Measurements from ENCODE around the gene SLC35E3.
"Not testable (repeated sequence)": the region's sequence is repeated elsewhere in the genome, so short reads cannot be mapped to it uniquely, and the experiment has no call there.

The SLC35E3 gene

DNA sequence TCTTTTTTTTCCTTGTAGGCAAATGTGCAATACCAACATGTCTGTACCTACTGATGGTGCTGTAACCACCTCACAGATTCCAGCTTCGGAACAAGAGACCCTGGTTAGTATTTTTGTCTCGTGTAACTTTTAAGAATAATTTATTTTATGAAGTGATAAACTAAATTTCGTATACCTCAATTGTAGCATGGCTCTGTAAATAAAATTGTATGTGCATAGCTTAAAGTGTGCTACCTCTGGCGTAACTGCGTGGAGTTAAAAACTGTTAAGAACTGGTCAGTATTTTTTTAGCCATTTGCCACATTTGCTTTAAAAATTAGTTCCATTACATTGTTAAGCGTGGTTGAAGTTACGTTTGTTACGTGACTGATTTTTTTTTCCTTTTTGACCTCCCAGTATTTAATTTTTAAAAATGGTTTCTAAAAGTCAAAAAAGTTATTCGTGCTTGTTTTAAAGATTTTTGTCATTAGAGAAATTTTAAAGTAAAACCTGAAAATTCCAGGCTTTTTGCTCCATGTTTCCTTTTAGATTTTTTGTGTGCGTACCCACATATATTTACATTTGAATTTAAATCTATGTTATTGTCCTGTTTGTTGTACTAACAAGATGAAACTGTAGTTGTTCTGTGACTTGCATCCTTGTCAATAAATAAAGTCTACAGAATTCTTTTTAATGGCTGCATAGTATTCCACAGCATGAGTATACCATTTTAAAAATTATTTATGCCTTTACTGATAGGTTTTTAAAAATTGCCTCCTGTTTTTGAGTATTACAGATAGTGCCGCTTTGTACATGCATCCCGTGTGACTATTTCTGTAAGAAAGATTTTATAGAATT lies 63.4 kb downstream of the SLC35E3 start:
- Mint-ChIP-seq H3K36me3 (peaks cover 8% of the 10 kb centered on the region), H3K4me1 (ENCODE audit: low read depth) (peaks cover 43% of the 10 kb centered on the region), H3K27me3 (no peaks in the 10 kb centered on the region)

DNA sequence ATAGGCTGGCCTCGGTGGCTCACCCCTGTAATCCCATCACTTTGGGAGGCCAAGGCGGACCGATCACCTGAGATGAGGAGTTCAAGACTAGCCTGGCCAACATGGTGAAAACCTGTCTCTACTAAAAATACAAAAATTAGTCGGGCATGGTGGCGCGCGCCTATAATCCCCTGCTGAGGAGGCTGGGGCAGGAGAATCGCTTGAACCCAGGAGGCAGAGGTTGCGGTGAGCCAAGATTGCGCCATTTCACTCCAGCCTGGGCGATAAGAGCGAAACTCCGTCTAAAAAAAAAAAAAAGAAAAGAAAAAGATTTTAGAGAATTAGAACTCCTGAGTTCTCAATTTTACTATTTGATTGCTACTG lies 64.0 kb downstream of the SLC35E3 start:
- peak overlapping the region; percentile 97 for H3K27ac Mint-ChIP-seq
- H3K4me1 Mint-ChIP-seq (ENCODE audit: low read depth) = peaks cover 49% of the 10 kb centered on the region
- H3K9me3 Mint-ChIP-seq (ENCODE audit: low read depth); H3K27me3 Mint-ChIP-seq; H3K36me3 Mint-ChIP-seq: not testable (repeated sequence)
- peak overlapping the region; percentile 98 for H3K4me3 Mint-ChIP-seq

More for the DNA sequence above, 63.4 kb downstream of the SLC35E3 start:
- H3K27ac Mint-ChIP-seq = peak overlapping the region; percentile 97
- peak overlapping the region; percentile 98 for H3K4me3 Mint-ChIP-seq
- H3K9me3 Mint-ChIP-seq (ENCODE audit: low read depth) = no peaks in the 10 kb centered on the region

DNA sequence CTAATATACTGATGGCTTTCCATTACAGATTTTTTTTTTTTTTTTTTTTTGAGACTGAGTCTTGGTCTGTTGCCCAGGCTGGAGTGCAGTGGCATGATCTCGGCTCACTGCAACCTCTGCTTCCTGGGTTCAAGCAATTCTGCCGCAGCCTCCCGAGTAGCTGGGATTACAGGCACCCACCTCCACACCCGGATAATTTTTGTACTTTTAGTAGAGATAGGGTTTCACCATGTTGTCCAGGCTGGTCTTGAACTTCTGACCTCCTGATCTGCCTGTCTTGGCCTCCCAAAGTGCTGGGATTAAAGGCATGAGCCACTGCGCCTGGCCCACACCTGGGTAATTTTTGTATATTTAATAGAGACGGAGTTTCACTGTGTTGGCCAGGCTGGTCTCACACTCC lies 65.6 kb downstream of the SLC35E3 start:
- Mint-ChIP-seq H3K4me1 (ENCODE audit: low read depth) (peaks cover 58% of the 10 kb centered on the region), H3K27ac (peak overlapping the region; percentile 61)
- H3K9me3 Mint-ChIP-seq (ENCODE audit: low read depth) = not testable (repeated sequence)

DNA sequence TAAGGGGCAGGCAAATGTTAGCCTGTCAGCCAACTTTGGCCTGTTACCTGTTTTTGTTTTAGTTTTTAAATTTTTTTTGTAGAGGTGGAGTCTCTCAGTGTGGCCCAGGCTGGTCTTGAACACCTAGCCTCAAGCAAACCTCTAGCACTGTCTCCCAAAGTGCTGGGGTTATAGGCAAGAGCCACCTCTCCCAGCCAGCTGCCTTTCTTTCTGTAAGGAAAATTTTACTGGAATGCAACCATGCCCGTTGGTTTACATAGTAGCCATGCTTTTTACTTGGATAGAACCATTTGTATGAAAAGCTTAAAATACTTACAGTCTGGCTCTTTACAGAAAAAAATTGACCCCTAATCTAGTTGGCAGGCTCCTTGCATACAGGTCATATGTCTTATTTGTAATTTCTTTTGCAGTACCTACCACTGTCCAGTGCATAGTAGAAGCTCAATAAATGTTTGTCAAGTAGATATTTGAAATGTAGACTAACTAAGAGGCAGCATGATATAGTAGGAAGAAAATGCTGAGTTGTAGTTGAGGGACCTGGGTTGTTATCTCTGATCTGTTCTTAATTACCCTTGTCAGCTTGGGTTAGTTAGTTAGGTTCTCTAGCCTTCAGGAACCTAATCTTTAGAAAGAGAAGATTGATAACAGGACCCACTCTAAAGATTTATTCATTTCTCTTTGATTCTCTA lies 66.7 kb downstream of the SLC35E3 start:
- no peak overlapping the region for H3K4me3 Mint-ChIP-seq
- no peaks in the 10 kb centered on the region for H3K27me3 Mint-ChIP-seq
- peak overlapping the region; percentile 1 for H3K27ac Mint-ChIP-seq
- H3K9me3 Mint-ChIP-seq (ENCODE audit: low read depth) = no peaks in the 10 kb centered on the region
- peaks cover 12% of the 10 kb centered on the region for H3K36me3 Mint-ChIP-seq
- H3K4me1 Mint-ChIP-seq (ENCODE audit: low read depth) = peaks cover 52% of the 10 kb centered on the region

More for the DNA sequence above, 65.6 kb downstream of the SLC35E3 start:
- not testable (repeated sequence) for H3K4me3 Mint-ChIP-seq, H3K27me3 Mint-ChIP-seq
- H3K36me3 Mint-ChIP-seq = peaks cover 12% of the 10 kb centered on the region

DNA sequence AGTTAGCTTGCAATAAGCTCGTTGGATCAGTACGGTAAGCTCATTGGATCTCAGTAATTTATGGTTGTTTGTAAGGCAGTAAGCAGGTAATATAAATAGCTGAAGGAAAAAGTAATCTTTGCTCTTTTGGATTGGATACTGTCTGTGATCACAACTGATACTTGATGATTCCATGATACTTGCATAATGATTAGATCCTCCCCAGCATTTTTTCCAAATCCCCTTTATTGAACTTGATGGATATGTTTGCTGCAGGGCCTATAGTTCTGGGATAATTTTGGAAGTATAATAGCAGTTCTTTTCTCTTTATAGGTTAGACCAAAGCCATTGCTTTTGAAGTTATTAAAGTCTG lies 67.2 kb downstream of the SLC35E3 start:
- no peaks in the 10 kb centered on the region for H3K27me3 Mint-ChIP-seq
- H3K9me3 Mint-ChIP-seq (ENCODE audit: low read depth) = no peaks in the 10 kb centered on the region
- peak overlapping the region; percentile 1 for H3K27ac Mint-ChIP-seq
- no peak overlapping the region for H3K4me3 Mint-ChIP-seq
- peaks cover 52% of the 10 kb centered on the region for H3K4me1 Mint-ChIP-seq (ENCODE audit: low read depth)
- peaks cover 12% of the 10 kb centered on the region for H3K36me3 Mint-ChIP-seq

DNA sequence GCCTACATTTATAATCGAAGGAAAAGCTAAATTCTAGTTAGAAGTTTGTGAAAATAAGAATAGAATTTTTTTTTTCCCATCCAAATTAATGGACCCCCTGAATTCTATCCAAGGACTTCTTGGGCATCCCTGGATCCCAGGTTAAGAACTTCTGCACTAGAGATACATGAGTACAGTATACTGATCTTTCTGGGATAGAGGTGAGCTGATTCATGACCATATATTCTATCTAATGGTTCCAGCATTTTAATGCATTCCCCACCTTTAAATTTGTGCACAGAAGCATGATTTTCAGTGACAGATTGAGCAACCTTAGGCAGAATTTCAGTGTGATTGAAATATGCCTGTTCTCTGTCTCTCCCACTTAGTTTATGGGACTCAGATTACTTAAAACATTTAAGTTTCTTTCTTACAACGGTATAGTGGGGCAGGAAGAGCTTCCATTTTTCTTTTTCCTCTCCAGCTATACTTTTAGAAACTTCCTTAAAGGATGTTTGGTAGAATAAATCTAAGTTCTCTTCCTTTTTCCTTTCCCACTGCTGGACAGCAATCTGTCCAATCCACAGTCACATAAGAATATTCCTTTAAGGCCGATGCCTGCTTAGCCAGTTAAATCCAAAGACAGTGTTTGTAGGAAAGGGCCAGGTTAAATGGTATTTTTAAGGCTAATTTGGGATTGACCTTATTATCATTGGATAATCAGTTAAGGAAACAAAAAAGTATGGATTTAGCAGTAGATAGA lies 68.7 kb downstream of the SLC35E3 start:
- peak overlapping the region; percentile 35 for H3K27ac Mint-ChIP-seq
- no peaks in the 10 kb centered on the region for H3K9me3 Mint-ChIP-seq (ENCODE audit: low read depth)
- H3K27me3 Mint-ChIP-seq = no peaks in the 10 kb centered on the region
- H3K36me3 Mint-ChIP-seq = peaks cover 6% of the 10 kb centered on the region
- H3K4me1 Mint-ChIP-seq (ENCODE audit: low read depth) = peaks cover 47% of the 10 kb centered on the region
- peak overlapping the region; percentile 3 for H3K4me3 Mint-ChIP-seq

DNA sequence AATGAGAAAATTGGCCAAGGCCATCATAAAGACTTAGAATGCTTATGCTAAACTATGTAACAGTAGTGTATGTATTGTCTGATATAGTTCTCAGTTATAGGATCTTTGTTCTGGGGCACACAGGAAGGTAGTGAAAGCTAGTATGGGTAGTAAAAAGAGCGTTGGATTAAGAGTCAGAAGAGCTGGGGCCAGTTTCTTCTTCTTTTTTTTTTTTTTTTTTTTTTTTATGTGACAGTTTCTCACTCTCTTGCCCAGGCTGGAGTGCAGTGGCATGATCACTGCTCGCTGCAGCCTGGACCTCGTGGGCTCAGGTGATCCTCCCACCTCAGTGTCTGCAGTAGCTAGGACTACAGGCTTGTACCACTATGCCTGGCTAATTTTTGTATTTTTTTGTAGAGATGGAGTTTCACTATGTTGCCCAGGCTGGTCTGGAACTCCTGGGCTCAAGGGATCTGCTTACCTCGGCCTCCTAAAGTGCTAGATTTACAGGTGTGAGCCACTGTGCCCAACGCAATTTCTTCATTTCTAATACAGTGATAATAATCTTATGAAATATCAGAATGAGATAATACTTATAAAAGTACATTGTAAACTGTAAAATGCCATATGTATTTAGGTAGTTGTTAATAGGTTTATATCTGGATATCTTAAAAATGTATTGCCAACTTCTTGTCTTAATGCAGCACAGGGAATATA lies 69.4 kb downstream of the SLC35E3 start:
- Mint-ChIP-seq H3K4me3 (peak overlapping the region; percentile 3), H3K27ac (peak overlapping the region; percentile 35), H3K36me3 (peaks cover 6% of the 10 kb centered on the region)

DNA sequence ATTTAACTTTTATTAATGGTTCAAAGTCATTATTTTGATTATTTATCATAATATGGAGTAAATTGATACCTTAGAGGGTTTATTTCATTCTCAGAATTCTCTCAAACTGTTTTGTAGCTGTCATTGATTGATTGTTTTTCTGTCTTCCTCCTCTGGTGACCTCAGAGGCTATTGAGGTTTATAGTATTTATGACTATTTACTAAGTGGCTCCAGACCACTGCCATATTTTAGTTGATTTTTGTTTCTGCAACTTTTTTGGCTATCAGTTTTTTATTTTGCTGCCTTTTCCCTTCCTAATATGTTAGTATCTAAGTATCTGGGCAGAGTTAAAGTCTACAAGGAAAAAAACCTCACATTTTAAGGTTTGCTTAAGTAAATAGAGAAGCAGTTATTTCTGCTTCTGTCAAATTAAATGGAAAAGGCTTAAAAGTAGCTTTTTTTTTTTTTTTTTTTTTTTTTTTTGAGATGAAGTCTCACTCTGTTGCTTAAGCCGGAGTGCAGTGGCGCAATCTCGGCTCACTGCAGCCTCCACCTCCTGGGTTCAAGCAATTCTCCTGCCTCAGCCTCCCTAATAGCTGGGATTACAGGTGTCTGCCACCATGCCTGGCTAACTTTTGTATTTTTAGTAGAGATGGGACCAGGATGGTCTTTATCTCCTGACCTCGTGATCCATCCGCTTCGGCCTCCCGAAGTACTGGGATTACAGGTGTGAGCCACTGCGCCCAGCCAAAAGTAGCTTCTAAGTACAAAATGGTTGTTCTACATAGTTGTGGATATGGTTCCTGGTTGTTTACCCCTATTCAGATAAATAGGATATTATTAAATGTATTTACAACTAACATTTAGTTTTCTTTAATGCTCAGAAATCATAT lies 70.2 kb downstream of the SLC35E3 start:
- Mint-ChIP-seq H3K27ac (no peak overlapping the region), H3K36me3 (peaks cover 7% of the 10 kb centered on the region), H3K27me3 (no peaks in the 10 kb centered on the region), H3K4me1 (ENCODE audit: low read depth) (peaks cover 53% of the 10 kb centered on the region), H3K9me3 (ENCODE audit: low read depth) (no peaks in the 10 kb centered on the region), H3K4me3 (no peak overlapping the region)

More for the DNA sequence above, 69.4 kb downstream of the SLC35E3 start:
- Mint-ChIP-seq H3K4me1 (ENCODE audit: low read depth) (peaks cover 52% of the 10 kb centered on the region), H3K27me3 (no peaks in the 10 kb centered on the region), H3K9me3 (ENCODE audit: low read depth) (no peaks in the 10 kb centered on the region)

DNA sequence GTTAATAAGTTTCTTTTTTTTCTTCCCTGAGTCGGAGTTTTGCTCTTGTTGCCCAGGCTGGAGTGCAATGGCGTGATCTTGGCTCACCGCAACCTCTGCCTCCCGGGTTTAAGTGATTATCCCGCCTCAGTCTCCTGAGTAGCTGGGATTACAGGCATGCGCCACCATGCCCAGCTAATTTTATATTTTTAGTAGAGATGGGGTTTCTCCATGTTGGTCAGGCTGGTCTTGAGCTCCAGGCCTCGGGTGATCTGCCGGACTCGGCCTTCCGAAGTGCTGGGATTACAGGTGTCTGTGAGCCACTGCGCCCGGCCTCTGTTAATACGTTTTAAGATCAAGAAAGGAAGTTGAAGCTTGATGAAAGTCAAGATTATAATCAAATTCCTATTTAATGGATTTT lies 73.5 kb downstream of the SLC35E3 start:
- H3K9me3 Mint-ChIP-seq (ENCODE audit: low read depth); H3K4me3 Mint-ChIP-seq; H3K36me3 Mint-ChIP-seq; H3K27ac Mint-ChIP-seq; H3K27me3 Mint-ChIP-seq: not testable (repeated sequence)
- peaks cover 37% of the 10 kb centered on the region for H3K4me1 Mint-ChIP-seq (ENCODE audit: low read depth)

DNA sequence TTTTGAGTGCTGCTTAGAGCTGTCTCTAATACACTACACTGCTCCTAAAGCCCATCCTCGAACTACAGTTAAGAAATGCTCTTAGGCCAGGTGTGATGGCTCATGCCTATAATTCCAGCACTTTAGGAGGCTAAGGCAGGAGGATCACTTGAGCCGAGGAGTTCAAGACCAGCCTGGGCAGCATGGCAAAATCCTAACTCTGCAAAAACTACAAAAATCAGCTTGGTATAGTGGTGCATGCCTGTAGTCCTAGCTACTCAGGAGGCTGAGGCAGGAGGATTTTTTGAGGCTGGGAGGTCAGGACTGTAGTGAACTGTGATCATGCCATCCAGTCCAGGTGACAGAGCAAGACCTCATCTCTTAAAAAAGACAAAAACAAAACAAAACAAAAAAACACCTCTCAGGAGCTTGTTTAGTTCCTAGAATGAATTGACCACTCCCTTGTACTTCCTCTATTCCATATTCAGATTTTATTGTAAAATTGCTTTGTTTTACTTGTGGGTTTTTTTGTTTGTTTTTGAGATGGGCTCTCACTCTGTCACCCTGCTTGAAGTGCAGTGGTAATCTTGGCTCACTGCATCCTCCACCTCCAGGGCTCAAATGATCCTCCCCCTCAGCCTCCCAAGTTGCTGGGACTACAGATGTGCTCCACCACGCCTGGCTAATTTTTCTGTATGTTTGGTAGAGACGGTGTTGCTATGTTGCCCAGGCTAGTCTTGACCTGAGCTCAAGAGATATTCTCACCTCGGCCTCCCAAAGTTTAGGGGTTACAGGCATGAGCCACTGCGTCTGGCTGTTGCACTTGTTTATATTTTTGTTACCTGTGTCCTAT lies 75.6 kb downstream of the SLC35E3 start:
- peak overlapping the region; percentile 23 for H3K27ac Mint-ChIP-seq
- H3K9me3 Mint-ChIP-seq (ENCODE audit: low read depth) = no peaks in the 10 kb centered on the region
- H3K36me3 Mint-ChIP-seq = peaks cover 9% of the 10 kb centered on the region
- no peaks in the 10 kb centered on the region for H3K27me3 Mint-ChIP-seq
- peaks cover 29% of the 10 kb centered on the region for H3K4me1 Mint-ChIP-seq (ENCODE audit: low read depth)
- H3K4me3 Mint-ChIP-seq = no peak overlapping the region

DNA sequence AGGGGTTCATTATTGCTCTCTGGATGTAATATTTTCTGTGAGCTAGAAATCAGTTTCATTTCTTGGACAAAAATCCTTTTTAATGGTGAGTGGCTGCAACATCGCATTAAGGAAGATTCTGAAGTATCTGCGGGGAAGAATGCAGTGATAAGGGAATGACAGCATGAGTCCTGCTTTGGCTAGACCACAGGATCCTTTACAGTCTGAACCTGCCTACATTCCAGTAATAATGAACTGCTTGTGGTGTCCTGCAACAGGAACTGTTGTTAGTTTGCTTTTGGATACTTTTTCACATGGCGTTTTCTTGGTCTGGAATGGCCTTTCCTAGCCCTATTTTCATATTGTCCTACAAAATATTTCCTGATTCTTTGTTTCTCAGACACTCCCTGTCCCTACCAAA lies 77.7 kb downstream of the SLC35E3 start:
- Mint-ChIP-seq H3K4me1 (ENCODE audit: low read depth) (peaks cover 39% of the 10 kb centered on the region), H3K9me3 (ENCODE audit: low read depth) (no peaks in the 10 kb centered on the region), H3K27me3 (no peaks in the 10 kb centered on the region), H3K27ac (peak overlapping the region; percentile 54), H3K36me3 (peaks cover 10% of the 10 kb centered on the region), H3K4me3 (no peak overlapping the region)

DNA sequence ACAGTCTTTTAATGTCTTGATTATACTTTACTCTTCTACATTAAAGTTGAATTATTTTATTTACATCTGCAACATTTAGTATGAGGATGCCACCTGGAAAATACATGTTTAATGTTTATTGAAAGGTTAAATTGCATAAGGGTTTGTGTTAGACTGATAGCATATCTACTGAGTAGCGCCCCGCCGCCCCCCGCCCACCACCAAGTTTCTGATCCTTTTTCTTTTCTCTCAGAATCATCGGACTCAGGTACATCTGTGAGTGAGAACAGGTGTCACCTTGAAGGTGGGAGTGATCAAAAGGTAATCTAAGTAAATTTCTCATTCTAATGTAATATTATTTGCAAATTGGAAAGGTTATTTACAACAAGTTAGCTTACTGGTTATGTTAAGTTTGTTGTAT lies 78.2 kb downstream of the SLC35E3 start:
- Mint-ChIP-seq H3K27ac (peak overlapping the region; percentile 50), H3K9me3 (ENCODE audit: low read depth) (no peaks in the 10 kb centered on the region), H3K36me3 (peaks cover 12% of the 10 kb centered on the region), H3K27me3 (no peaks in the 10 kb centered on the region), H3K4me1 (ENCODE audit: low read depth) (peaks cover 37% of the 10 kb centered on the region), H3K4me3 (no peak overlapping the region)

DNA sequence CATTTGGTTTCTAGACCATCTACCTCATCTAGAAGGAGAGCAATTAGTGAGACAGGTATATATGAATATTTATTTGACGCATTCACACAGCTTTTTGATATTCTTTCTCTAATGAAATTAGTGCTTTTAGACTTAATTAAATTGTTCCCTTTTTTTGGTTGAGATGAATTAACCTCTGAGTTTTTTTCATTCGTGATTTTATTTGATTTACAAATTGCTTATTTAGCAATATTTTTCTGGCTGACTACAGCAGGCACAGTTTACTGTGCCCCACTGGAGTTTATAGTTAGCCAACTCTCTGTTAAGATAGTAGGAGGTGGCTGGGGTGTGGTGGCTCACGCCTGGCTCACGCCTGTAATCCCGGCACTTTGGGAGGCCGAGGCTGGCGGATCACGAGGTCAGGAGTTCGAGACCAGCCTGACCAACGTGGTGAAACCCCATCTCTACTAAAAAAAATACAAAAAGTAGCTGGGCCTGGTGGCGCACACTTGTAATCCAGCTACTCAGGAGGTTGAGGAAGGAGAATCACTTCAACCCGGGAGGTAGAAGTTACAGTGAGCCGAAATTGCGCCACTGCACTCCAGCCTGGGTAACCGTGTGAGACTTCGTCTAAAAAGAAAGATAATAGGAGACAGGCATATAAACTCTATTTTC lies 78.7 kb downstream of the SLC35E3 start:
- peak overlapping the region; percentile 50 for H3K27ac Mint-ChIP-seq
- peaks cover 12% of the 10 kb centered on the region for H3K36me3 Mint-ChIP-seq
- no peaks in the 10 kb centered on the region for H3K9me3 Mint-ChIP-seq (ENCODE audit: low read depth)
- peaks cover 35% of the 10 kb centered on the region for H3K4me1 Mint-ChIP-seq (ENCODE audit: low read depth)
- H3K4me3 Mint-ChIP-seq = no peak overlapping the region
- no peaks in the 10 kb centered on the region for H3K27me3 Mint-ChIP-seq

All from activated naive CD8-positive, alpha-beta T cell (primary cell).